ENCODE data around the gene DDX25.

GRCh38 chr11:125925247-125925740 lies 21.0 kb downstream of the DDX25 start:
- TF ChIP-seq, protein P1, sequence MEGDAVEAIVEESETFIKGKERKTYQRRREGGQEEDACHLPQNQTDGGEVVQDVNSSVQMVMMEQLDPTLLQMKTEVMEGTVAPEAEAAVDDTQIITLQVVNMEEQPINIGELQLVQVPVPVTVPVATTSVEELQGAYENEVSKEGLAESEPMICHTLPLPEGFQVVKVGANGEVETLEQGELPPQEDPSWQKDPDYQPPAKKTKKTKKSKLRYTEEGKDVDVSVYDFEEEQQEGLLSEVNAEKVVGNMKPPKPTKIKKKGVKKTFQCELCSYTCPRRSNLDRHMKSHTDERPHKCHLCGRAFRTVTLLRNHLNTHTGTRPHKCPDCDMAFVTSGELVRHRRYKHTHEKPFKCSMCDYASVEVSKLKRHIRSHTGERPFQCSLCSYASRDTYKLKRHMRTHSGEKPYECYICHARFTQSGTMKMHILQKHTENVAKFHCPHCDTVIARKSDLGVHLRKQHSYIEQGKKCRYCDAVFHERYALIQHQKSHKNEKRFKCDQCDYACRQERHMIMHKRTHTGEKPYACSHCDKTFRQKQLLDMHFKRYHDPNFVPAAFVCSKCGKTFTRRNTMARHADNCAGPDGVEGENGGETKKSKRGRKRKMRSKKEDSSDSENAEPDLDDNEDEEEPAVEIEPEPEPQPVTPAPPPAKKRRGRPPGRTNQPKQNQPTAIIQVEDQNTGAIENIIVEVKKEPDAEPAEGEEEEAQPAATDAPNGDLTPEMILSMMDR (IDR thresholded peaks at IDR 0.05), result peak in 1 of 4 experiments; percentile 9
- no peak for TF ChIP-seq POLR2AphosphoS5 (IDR thresholded peaks at IDR 0.05)
